RPMI8226 (cell line): ENCODE measurements around the gene BCL7A.
"Not testable (repeated sequence)": the region's sequence is repeated elsewhere in the genome, so short reads cannot be mapped to it uniquely, and the experiment has no call there.

ENCODE experiments used
- DNase-seq: peaks from one replicate; pipeline ENCODE4 v3.0.0-alpha.2; 2015

BCL7A gene

DNA sequence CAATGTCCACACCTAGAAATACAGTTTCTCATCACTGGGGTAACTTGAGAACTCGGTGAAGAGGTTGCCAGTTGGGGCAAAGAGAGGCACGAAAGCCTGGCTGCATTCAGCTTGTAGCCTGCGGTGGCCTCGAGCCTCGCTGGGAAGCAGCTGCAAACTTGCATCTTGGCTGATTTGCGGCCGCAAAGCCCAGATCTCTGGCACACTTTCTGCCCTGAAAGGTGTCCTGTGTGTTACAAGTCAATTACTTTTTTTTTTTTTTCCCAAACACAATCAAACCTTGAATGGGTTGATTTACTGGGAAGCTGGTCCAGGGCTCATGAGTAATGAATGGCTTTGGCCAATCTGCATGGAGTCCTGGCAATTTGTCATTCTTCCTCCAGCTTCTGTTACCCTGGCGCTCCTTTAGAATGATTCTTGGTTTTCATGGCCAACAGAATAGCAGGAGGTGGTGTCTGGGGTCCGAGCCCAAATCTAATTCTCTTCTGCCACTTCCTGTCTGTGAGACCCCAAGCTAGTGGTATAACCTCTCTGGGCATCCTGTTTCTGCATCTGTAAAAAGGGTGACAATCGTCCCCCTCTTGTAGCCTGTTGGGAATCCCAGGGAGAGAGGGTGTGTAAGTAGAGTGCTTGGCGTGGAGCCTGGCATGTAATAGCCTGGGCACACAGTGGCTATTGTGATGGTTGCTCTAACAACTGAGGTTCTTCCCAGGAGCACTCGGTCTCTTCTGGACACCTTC is 6.7 kb downstream of the BCL7A start:
- DNase-seq, result no peak

DNA sequence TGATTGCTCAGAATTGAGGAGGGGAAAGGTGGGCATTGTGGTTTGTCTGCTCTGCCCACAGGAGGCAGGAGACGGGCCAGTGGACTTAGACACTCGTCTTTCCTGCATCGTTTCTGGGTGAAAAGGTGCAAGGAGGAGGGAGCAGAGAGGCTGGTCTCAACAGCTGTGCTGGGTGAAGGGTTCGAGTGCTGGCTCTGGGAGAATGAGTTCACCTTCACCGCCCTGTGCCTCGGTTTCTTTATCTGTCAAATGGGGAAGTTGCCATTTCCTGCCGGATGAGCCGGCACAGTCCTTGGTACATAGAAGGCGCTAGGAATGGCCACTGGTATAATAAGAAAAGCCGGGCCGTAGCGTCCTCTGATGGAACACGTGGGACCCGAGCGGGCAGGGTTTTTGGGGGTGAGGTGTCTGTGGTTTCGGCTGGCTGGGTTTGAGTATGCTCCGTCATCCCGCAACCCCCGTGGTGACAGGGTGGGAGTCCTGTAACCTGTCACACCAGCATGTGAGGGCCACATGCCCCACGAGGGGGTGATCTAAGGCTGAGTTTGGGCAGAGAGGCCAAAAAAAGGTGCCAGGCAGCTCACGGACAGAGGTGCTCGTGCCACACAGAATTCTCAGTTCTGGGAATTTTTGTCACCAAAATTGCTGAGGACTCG is 7.3 kb downstream of the BCL7A start:
- no peak for DNase-seq

DNA sequence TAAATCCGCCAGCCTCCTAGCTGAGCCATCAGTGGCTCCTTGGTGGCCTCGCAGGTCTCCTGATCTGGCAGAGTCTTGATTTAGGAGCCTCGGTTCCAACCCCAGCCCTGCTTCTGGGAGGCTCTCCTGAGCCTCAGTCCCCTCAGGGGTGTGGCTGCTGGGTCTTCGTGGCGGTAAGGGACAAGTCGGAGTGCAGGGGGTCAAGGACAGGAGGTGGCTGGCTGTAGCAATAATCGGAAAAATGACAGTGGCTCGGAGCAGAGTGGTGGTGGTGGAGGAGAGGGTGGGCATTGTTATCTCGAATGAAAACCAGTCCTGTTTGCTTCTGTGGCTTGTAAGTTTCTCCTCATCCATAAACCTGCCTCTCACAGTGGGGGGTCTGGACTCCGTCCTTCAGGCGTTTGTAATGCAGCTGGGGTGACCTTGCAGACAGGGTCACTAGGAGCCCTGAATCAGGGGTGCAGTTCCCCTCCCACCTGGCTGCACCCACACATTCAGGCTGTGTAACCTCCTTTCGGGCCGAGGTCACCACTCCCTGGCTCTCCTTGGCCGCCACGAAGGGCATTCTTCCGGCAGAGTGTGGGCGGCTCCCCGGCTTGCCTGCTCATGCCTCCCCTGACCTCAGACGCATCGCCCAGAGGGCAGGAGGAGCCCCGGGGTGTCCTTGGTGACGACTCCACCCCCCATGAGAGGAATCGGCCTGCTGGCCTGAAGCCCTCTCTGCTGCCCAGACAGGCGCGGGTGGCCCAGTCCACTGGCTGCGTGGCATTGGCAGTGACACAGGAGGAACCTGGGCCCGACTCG is 8.1 kb downstream of the BCL7A start:
- no peak for DNase-seq

DNA sequence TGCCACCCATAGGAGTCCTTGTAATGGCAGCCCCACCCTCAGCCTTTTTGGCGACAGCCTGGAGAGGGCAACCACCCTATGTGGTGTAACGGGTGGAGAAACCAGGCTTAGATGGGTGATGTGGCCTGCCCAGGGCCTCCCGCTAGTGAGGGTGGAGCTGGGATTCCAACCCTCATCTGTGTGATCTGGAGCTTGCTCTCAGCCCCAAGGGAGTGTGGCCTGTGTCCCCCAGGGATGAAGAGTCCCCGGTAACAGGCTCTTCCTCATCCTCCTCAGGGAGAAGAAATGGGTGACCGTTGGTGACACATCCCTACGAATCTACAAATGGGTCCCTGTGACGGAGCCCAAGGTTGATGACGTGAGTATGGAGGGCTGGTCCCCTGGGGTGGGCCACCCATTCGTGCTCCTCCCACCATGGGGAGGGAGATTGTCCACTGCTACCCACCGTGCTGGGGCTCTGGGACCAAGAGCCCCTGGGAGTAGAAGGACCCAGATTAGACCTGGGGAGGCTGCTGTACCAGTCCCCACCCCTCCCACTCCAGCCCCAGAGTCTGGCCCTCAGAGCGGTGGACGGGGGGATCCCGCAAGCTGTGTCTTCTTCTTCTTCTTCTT is 8.8 kb downstream of the BCL7A start:
- no peak for DNase-seq

DNA sequence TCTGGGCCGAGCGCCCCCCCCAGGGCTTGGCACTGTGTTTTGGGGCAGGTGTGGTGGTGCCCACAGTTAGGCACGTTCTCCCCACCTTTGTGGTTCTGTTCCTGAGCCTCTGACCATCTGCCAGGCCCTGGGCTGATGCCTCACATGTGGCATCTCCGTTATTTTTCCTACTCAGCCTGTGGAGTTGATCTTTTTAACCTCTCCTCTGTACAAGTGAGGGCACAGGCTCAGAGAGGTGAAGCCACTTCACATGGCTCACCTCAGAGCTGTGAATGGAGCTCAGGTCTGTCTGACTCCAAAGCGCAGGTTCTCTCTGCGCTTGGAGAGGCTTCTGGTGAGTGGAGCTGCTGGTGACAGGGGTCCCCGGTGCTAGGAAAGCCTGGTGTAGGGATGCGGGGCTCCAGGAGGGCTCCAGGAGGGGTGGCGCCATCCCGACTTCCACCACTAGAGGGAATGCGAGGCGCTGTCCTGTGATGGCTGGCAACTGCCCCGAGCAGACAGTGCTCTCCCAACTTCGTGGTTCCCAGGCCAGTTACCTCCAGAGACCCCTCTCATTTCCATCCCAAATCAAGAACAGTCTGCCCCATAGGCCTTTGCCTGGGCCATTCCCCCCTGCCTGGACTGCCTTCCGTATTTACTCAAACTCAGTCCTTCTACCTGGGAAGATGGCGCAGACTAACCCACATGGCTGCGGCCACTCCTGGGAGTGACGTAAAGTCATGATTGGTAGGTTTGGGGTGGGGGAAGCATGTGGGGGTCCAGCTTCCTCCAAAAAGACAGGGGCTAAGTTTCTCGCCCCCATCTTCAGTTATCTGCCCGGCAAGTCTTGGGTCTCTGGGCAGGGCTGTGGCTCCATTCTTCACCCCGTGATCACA is 9.9 kb downstream of the BCL7A start:
- DNase-seq, result peak; percentile 42

DNA sequence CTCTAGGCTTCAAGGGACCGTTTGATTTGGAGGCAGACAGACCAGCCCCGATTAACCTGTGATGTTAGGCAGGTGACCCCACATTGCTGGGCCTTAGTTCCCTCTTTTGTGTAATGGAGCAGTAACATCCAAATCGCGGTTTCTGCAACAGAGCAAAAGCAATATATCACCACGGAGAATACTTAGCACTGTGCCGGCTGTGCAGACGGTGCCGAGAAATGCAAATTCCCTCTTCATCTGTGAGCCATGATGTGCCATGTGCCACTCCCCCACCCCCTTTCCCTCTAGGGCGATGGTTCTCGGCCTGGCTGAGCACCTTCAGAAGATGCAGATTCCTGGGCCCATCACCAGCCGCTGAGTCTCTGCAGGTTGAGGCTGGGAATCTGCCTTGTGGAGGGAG is 10.9 kb downstream of the BCL7A start:
- DNase-seq, result no peak

DNA sequence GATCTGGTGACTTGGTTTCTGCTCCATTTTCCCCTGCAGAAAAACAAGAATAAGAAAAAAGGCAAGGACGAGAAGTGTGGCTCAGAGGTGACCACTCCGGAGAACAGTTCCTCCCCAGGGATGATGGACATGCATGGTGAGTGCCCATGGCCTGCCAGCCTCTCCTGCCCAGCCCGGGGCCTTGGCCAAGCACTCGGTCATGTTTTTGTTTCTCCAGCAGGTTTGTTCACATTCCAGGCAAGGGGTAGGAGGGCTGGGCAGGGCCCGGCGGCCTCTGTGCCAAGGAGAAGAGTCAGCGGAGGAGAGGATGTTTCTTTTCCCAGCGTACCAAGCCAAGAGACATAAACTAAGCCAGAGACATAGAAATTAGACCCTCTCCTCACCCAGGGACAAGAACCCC is 13.6 kb downstream of the BCL7A start:
- DNase-seq, result no peak

DNA sequence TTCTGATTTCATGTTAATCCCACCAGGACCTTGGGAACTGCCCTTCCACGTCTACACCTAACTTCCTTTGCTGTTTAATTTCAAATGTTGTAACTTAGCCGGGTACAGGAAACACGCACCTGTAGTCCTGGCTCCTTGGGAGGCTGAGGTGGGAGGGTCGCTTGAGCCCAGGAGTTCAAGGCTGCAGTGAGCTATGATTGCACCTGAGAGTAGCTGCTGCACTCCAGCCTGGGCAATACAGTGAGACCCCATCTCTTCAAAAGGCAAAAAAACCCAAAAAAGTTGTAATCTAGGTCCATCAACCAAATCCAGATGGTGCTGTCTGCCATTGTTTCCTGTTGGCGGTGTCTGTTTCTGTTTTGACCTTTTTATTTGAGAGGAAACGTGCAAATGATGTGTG is 14.5 kb downstream of the BCL7A start:
- DNase-seq, result no peak

DNA sequence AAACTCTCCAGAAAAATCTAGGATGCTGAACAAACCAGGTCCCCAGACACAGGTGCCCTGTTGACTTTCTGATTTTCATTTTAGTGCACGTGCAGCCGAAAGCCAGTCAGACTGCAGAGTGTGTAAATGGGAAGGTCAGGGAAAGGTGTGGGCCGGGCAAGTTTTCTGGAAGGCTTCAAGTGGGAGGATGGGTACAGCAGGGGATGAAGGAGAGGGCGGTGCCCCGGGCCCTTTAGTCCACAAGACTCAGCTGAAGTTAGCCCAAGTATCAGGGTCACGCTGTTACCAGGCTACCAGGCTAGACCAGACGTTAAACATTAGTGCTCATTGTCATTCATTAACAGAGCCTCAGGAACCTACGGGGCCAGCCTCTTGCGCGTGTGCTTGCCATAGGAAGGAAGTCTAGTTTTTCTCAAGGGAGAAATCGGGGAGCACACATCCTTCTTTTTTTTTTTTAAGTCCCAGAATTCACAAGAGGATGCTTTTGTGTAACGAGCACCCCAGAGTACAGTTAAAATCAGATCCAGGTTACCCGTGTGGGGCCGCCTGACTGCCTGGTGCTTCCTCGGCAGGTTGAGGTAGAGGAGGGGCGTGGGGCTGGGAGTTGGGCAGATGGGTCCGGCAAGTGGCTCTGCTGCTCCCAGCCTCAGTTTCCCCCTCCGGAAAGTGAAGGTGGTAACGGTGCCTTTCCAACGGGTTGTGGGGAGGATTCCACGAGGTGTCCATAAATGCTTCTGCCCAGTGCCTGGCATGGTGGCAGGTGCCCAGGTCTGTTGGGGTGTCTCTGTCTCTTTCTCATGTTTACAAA is 19.1 kb downstream of the BCL7A start:
- DNase-seq, result no peak

DNA sequence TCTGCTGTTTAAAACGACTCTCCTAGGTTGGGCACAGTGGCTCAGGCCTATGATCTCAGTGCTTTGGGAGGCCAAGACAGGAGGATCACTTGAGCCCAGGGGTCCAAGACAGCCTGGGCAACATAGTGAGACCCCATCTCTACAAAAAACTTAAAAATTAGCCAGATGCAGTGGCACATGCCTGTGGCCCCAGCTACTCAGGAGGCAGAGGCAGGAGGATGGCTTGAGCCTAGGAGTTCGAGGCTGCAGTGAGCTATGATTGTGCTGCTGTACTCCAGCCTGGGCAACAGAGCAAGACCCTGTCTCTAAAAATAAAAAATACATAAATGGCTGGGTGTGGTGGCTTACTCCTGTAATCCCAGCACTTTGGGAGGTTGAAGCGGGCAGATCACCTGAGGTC is 19.8 kb downstream of the BCL7A start:
- not testable (repeated sequence) for DNase-seq

DNA sequence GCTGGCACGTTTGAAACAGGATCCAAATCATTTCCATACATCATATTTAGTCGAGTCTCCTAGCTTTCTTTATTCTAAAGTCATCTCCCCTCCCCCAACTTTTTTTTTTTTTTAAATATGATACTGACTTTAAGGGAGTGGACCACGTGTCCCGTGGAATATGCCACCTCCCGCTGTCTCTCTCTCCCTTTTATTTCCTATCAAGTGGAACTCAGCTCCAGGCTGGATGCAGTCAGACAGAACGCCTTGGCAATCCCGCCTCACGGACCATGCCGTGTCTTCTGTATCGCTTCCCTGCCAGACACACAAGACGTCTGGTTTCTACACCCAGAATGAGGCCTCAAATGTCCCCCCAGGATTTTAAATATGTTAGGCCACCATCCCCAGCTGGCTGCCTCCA is 21.2 kb downstream of the BCL7A start:
- no peak for DNase-seq

DNA sequence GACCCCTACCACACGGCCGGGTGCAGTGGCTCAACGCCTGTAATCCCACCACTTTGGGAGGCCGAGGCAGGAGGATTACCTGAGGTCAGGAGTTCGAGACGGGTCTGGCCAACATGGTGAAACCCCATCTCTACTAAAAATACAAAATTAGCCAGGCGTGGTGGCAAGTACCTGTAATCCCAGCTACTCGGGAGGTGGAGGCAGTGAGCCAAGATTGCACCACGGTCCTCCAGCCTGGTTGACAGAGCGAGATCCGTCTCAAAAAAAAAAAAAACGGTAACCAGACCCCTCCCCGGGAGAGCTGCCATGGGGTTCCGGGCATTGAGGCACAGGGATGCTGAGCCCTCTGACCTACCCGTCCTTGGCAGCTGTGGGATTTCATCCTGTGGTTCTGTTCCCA is 21.8 kb downstream of the BCL7A start:
- no peak for DNase-seq

DNA sequence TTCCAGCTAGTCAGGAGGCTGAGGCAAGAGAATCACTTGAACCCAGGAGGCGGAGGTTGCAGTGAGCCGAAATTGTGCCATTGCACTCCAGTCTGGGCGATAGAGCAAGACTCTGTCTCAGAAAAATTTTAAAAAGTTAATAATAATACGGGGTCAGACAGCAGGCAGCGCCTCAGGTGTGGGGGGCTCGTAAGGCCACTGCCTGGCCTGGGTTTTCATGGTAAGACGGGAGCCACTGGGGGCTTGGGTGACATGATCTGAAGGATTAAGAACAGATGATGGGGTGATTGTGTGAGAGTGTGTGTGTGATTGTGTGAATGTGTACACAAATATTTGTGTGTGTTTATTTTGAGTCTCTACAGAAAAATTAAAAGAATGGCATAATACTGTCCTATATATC is 23.6 kb downstream of the BCL7A start:
- no peak for DNase-seq

DNA sequence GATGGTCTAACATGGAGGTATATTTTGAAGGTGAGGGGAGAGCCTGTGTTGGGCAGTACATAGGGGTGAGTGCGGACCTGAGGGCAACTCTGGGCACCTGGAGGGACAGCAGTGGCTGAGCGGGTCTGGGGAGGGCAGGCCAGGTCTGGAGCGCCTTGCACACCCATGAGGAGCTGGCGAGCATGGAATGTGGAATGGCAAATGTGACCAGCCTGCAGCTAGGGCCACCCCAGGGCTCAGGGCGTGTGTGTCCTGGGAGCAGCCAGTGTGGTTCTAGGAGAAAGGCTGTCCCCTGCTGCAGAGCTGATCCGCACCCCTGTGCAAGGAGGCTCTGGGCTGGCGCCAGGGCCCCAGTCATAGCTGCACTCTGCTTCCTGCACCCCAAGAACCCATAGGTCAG is 24.5 kb downstream of the BCL7A start:
- DNase-seq, result no peak

DNA sequence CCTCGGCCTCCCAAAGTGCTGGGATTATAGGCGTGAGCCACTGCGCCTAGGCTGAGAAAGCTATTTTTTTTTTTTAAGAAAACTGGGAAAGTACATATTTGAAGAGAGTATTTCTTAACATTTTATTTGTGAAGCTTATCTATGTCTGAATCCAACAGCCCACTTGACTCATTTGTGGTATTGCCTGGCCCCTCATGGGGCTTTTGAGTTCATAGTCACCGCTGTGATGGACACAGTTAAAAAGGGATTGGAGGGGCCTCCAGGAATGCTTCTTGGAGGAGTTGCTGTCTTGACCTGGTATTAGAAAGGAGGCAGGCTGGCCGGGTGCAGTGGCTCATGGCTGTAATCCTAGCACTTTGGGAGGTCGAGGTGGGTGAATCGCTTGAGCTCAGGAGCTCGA is 26.5 kb downstream of the BCL7A start:
- no peak for DNase-seq

DNA sequence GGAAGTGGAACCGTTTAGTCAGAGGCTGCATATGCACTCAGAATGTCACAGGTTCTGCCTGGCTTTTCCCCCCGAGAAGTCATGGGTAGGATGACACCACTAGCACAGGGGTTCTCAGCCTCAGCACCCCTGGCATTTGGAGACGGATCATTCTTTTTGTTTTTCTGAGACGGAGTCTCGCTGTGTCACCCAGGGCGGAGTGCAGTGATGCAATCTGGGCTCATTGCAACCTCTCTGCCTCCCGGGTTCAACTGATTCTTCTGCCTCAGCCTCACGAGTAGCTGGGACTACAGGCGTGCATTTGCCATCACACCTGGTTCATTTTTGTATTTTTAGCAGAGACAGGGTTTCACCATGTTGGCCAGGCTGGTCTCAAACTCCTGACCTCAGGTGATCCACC is 28.1 kb downstream of the BCL7A start:
- no peak for DNase-seq

DNA sequence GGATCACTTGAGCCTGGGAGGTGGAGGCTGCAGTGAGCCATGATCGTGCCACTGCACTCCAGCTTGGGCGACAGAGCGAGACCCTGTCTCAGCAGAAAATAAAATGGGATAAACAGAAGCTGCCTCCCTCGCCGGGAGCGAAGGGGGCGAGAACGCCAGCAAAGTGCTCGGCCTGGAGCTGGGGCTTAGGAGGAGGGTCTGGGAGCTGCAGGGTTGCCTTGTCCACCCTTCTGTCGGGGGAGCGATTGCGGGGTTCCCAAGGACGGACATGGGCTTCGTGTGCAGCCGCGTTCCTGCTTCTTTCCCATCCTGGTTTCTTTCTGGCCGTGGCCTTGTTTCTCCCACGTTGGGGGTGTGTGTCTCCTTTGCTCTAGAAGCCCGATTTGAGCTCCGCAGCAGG is 29.0 kb downstream of the BCL7A start:
- no peak for DNase-seq

DNA sequence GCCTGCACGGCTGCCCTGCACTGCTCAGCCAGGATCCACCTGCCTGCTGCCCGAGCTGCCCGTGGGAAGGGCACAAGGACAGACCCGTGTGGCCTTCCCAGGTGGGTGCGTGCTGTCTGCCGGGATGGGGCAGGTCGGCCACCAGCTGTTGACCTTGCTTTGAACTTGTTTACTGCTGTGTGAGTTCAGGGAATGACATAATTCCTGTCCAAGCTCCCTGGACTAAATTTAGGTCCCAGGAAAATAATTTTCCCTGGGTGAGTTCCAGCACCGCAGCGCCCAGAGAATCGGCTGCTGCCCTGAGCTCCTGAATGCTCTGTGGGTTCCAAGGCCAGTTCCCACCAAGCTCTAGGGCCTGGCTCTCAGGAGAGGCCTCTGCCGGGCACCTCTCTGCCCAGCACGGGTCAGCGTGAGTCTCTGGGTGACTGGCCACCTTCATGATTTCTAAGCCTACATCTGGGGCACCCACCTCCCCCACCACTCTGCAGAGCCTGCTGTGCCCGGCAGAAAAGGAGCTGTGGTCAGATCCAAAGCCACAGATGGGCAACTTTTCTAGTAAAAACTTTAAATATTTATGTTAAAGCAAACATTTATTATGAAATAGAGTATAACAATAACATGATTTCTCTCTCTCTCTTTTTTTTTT is 29.7 kb downstream of the BCL7A start:
- no peak for DNase-seq

DNA sequence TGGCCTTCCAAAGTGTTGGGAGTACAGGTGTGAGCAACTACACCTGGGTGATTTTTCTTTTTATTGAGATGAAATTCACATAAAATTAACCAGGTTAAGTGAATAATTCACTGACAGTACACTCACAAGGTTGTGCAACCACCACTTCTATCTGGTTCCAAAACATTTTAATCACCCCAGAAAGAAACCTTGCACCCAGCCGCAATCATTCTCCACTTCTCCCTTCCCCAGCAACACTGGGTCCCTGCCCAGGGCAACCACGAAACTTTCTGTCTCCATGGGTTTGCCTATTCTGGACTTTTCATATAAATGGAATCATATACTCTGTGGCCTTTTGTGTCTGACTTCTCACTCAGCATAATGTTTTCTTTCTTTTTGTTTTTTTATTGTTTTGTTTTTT is 30.6 kb downstream of the BCL7A start:
- no peak for DNase-seq

DNA sequence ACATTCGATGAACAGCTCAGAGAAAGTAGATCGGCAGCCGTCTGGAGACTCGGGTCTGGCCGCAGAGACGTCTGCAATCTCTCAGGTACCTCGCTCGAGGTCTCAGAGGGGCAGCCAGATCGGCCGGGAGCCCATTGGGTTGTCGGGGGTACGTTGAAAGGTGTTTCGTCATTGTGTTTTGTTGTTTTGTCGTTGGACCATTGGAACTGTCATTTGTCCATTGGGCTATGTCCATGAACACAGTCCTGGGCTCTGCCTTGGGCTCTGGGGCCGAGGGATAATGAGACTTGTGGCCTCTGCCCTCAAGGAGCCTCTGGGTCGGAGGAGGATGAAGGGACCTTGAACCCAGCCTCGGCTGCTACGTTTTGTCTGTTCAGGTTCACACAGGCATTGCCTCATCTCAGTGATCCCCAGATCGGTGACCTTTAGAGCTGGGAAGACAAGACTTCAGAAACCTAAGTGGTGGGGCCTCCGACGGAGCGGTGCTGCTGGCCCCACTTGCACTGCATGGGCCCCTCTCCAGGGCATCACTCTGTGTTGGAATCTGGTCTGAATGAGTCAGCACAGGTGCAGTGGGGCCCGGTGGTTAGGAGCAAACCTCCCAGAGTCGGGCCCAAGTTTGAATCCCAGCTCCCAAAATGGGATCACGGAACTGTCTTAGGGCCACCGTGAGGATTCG is 33.3 kb downstream of the BCL7A start:
- DNase-seq, result no peak

DNA sequence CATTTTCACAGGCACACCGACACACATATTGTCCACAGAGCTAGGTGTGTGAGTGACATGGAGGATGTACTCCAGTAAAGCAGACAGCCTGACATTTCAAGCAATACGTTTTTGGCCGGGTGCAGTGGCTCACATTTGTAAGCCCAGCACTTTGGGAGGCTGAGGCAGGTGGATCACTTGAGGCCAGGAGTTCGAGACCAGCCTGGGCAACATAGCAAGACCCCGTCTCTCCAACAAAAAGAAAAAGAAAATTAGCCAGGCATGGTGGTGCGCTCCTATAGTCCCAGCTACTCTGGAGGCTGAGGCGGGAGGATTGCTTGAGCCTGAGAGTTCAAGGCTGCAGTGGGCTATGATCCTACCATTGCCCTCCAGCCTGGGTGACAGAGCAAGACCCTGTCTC is 34.7 kb downstream of the BCL7A start:
- not testable (repeated sequence) for DNase-seq
